NCI-H187 (cell line): ENCODE results near the gene BAIAP2L2.
"Not testable (repeated sequence)": the region's sequence is repeated elsewhere in the genome, so short reads cannot be mapped to it uniquely, and the experiment has no call there.

ENCODE experiments used
- DNase-seq, 2 experiments: peaks; one replicate each; lab custom pipeline; 2025; lab: John Stamatoyannopoulos, UW

The BAIAP2L2 gene

DNA sequence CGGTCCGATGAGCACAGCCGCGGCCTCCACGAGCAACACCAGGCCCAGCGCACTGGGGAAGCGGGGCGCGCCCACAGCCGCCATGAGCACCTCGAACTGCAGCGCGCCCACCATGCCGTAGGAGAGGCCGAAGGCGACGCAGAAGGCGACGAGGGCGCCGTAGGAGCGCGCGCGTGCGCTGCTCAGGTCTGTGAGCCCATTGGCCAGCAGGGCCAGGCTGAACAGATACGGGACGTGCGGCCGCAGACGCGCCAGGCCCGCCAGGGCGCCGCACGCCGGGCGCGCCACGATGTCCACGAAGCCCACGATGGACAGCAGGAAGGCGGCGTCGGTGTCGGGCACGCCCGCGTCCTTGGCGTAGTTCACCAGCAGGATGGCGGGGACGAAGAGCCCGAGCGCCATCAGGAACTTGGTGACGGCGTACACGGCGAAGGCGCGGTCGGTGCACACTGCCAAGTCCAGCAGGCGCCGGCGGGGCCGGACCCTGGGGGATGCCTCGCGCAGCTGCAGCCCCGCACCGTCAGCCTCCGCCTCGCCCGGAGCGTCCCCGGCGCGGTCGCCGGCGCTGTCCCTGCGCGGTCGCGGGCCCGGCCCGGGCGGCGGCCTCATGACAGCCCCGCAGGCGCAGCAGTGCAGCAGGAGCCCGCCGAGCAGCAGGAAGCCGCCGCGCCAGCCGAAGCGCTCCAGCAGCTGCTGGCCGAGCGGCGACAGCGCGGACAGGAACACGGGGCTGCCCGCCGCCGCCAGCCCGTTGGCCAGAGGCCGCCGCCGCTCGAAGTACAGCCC, 29.4 kb downstream of the BAIAP2L2 start:
- no peak for DNase-seq

DNA sequence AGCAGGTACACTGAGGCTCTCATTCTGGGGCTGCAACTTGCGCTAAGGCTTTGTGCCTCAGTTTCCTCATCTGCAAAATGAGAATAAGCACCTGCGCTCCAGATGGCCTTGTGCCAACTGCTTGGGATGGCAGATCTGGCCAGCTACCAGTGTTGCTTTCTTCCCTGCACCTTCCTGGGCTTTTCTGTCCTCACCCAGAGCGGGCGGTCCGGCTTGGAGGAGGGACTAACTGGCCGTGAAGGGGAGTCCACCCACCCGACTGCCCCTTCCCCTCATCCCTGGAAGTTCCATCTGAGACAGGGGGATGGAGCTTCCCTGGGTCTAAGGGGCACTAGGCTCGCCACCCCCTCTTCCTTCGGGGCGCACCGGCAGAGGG, 30.0 kb downstream of the BAIAP2L2 start:
- no peak for DNase-seq

DNA sequence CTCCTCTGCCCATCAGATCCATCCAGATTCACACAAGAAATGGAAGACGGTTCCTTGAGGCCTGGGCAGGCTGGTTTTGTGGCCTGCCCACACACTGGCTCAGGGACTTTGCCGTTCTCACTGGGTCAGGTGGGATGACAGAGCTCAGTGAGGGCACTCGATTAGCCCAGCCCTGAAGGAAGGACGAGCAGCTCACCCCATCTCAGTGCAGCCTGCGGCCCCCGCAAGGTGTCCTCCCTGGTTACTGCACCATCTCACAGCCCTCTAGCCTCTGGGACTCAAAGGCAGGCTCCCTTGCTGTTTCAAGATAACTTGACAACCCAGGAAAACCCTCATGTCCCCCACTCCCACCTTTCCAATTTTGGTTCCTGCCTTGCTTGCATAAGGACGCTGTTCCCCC, 30.7 kb downstream of the BAIAP2L2 start:
- no peak for DNase-seq

DNA sequence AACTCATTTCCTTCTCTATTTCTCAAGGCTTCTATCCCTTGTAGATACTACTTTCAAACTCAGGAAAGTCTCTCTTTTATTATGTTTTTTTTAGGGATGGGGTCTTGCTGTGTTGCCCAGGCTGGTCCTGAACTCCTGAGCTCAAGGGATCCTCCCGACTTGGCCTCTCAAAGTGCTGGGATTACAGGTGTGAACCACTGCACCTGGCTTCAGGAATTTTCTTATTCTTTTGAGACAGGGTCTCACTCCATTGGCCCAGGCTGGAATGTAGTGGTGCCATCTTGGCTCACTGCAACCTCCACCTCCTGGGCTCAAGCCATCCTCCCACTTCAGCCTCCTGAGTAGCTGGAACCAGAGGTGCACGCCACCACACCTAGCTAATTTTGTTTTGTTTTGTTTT, 31.3 kb downstream of the BAIAP2L2 start:
- not testable (repeated sequence) for DNase-seq

DNA sequence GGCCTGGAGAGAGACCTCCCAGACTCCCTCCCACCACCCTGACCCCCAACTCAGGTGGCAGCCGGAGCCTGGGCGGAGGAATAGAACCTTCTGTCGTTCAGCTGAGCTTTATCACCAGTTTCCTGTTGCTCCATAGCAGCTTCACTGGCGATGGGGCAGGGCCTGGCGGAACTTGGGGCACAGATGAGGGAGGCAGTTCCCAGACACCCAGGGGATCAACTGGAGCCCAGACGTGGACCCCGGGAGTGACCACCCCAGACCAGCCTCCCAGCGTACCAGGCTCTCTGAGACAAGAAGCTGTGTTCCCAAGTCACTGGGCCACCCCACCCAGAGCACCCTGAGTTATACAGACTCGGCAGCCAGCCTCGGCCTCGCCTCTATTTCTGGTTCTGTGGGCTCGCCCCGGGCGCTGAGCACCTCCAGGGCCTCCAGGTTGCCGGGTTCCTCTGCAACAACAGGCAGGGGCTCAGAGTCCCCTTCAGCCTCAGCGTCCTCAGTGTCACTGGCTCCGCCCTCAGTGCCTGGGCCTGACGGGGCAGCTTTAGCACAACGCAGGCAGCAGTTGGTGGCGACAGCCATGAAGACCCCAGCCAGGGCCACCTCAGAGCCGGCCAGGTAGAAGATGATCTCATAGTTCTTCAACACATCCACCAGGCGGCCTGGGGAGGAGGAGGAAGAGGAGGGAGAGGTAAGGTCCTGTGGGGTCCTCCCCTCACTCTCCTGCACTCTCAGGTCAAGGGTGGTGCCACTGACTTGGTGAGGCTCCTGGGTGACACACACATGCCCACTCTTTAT, 32.2 kb downstream of the BAIAP2L2 start:
- DNase-seq, result no peak

DNA sequence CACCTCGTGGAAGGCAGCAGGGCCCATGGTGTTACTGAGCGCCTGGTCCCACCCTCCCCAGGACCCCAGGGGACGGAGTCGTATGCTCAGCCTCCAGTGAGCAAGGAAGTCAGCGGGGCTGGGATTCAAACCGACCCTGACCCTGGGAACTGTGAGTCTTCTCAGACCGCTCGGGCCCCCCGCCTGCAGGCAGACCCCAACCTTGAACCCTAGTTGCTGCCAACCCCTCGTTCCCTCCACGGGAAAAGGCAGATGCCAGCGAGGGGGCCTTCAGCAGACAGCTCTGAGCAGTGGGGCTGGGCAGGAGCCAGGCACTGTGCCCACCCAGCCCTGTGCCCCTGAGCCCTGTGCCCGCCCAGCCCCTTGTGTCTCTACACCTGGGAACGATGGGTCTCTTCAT, 32.9 kb downstream of the BAIAP2L2 start:
- no peak for DNase-seq

DNA sequence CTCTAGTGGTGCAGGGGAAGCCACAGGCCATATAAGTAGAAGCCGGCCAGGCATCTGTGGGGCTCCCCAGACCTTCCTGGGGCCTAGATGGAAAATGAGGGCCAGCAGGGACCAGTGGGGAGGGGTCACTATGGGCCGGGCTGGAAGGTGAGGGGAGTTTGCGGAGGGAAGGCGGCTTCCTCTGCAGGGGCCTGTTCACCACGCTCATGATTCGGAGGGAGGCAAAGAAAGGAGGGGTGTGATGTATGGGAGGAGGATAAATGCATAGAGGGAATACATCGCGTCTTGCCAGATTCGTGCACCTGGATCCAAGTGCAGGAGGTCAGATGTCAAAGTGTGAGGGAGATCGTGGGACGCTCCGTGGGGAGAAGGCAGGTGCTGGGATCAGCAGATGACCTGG, 33.4 kb downstream of the BAIAP2L2 start:
- no peak for DNase-seq

DNA sequence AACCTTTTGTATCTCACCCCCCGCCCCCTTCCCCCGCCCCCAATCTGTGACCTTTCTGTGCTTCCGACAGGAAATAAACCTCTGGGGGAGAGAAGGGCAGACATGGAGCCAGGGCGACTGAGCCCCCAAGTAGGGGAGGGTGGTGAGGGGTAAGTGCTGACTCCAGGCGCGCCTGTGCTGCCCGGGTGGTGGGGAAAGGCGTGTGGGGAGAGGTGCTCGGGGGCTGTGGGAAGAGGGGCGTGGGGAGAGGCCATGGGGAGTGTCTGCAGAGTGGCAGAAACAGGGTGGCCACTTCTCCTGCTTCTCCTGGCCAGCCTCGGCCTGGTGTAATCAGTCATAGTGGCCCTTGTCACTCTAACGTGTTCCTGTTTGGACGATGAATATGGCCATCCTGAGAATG, 34.5 kb downstream of the BAIAP2L2 start:
- DNase-seq, result no peak

DNA sequence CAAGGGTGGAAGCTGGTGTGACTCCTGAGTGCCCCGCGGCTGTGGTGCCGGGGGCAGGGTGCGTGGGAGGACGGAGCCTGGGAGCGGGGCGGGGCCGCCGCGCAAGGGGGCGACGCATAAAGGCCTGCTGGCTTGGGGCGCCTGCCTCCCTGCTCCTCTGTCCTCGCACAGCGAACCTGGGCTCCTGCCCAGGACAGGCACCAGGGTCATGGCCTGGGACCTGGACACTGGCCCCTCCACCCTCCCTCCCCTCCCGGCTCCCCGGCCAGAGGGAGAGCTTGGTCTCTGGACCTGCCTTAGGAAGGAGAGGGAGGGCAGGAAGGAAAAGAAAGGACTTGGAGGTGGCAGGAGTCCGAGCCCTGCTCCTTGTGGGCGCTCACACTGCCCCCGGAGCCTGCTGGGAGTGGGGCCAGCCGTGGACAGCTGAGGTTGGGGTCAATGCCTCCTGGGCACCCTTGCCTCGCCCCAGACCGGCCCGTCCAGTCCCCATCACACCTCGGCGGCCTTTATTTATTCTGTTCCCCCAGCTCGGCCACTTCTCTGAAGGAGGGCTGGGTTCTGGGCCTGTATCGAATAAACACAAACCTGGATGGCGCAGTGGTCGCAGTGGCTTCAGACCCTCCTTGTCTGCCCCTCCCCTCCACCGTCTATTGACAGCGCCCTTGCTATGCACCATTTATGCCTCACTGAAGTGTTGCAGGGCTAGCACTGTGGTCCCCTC, 35.2 kb downstream of the BAIAP2L2 start:
- DNase-seq, result no peak

DNA sequence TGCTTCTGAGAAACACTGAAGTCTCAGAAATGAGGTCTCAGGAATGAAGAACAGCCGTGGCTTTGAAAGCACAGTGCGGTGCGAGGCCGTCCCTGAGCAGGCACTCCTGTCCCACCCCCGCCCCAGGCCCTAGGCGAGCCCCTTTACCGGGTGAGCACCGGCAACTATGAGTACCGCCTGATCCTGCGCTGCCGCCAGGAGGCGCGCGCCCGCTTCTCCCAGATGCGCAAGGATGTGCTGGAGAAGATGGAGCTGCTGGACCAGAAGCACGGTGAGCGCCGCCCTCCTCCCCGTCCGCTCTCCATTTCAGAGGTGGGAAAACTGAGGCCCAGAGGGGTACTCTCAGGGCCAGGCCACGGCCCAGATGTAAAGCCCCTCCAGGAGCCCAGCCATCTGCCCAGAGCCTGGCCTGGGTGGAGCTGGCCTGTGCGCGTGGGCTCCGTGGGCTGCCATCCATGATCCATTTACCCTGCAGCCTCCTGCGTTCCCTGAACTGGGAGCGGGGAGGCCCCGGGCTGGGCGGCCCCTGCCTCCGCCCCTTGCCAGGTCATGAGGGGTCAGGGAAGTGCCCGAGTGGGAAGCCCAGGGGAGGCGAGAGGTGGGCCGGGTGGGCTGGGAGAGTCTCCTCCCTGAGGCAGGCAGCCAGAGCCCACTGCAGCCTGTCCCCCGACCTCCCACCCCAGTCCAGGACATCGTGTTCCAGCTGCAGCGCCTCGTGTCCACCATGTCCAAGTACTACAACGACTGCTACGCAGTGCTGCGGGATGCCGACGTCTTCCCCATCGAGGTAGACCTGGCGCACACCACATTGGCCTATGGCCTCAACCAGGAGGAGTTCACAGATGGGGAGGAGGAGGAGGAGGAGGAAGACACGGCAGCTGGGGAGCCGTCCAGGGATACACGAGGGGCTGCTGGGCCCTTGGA, 36.0 kb downstream of the BAIAP2L2 start:
- no peak for DNase-seq

DNA sequence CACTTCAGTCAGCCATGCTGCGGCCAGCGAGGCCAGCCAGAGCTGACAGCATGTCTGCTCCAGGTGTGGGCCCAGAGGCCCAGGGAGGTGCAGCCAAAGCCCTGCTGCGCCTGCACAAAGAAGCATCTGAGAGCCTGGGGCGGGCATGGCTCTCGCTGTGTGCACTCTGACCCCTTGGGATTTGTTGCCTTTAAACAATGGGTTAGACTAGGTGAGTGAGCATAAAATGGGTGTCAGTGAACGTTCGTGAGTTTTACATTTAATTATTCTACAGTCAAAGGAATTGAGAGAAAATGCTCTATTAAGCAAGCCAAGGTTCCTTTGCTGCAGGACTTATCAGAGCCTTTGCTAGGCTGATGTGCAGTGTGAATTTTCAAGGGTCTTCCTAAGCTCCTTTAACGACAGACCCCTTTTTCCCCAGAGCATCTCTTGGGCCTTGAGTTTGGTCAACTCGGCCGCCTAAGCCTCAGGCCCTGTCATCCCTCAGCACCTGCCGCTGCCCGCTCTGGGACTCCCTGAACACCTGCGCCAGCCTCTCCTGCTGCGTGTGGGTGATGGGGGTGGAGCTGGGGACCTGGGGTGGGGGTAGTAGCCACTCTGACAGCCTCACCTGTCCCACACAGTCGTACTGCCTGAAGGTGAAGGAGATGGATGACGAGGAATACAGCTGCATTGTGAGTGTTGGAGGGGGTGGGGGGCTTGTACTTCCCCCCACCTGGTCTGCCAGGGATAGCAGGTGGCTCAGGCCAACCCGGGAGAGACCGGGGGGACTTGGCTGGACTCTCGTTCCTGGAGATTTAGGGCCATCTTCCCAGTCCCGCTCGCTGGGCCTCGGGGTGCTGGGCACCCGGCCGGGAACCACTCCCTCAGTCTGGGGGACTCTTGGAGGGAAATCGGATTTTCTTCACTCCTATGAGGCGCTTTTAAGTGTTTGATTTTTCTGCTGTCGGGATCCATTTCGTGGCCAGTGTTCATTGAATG, 37.0 kb downstream of the BAIAP2L2 start:
- no peak for DNase-seq

DNA sequence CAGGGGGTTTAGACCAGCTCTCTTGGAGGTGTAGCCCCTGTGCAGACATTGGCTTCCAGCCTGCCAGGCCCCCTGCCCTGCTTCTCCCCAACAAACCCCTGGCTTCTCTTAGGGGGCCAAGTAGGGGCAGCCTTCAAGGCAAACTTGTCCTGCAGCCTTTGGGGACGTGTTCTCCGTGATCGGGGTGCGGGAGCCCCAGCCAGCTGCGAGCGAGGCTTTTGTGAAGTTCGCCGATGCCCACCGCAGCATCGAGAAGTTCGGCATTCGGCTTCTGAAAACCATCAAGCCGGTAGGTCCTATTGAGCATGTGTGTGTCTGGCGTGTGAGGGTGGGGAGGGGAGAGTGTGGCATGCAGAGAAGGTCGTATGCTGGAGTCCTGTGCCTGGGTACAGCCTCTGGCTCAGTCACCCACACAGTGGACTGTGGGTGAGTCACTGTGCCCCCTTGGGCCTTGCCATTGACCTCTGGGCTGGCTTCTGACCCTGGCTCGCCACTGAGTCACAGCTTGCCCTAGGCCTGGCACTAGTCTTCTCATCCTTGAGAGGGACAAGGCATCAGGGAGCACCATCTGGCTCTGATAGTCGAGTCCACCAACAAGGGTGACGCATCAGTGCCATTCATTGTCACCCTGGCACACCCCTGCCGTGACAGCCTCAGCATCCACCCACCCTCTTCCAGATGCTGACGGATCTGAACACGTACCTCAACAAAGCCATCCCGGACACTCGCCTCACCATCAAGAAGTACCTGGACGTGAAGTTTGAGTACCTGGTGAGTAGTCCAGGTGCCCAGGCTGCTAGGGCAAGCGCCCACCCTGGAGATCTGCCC, 37.9 kb downstream of the BAIAP2L2 start:
- DNase-seq, result no peak

DNA sequence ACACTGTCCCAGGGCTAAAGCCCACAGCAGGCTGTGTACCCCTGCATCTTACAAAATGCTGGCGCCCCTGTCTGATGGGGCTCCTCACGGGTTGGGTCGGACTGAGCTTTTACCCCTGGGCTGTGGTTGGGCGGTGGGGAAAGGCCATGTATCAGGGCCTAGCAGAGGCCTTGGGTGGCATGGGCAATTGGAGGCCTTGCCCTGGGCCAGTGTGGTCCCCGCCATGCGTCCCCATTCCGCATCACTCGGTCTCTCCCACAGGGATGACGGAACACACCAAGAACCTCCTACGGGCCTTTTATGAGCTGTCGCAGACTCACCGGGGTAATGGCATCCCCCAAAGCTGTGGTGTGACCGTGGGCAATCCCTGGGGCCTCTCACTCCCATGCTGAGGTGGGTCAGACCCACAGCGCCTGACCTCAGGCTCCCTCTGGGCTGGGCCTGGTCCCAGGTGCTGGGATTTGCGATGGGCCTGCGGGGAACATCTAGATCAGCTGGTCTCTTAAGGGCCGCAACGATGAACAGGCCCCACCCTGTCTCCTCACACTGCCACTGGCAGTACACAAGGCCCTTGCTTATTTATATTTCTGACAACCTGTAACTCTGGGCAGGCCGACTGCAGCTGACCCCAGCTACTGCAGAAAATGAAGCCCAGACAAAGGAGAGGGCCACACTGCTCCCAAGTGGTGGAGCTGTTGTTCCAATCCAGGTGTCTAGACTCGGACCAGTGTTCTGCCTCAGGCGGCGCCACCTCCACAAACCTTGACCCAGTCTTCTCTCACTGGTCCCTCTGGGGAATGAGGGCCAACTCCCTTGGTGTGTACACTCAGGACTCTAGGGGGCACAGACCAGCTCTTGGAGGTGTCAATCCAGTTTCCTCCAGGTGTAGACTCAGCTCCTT, 38.8 kb downstream of the BAIAP2L2 start:
- DNase-seq, result no peak

DNA sequence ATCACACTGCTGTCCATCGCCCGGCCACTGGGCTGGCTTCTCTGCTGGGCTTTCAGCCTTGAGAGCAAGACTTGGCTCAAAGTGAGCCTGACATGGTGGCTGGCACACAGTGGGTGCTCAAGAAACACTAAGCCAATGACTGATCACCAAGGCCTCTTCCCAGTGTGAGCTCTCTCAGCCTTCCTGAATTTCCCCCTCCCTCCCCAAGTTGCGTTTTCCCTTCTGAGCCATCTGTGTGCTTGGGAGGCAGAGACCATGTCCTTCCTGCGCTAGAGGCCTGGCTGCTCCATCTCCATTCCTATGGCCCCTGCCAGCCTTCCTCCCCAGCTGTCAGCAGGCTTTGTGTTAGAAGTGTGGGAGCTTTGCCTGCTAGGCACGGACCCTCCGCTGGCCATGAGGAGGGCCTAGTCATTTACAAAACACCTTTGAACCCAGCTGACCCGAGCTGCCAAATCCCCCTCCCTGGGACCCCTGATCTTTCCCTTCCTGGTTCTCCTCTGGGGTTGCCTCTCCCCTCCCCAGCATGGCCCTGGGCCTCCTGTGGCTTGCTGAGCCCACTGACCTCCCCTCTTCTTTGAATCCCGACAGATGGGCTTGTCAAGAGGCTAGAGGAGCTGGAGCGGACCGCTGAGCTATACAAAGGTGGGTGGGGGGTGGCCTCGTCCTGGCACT, 40.1 kb downstream of the BAIAP2L2 start:
- no peak for DNase-seq

DNA sequence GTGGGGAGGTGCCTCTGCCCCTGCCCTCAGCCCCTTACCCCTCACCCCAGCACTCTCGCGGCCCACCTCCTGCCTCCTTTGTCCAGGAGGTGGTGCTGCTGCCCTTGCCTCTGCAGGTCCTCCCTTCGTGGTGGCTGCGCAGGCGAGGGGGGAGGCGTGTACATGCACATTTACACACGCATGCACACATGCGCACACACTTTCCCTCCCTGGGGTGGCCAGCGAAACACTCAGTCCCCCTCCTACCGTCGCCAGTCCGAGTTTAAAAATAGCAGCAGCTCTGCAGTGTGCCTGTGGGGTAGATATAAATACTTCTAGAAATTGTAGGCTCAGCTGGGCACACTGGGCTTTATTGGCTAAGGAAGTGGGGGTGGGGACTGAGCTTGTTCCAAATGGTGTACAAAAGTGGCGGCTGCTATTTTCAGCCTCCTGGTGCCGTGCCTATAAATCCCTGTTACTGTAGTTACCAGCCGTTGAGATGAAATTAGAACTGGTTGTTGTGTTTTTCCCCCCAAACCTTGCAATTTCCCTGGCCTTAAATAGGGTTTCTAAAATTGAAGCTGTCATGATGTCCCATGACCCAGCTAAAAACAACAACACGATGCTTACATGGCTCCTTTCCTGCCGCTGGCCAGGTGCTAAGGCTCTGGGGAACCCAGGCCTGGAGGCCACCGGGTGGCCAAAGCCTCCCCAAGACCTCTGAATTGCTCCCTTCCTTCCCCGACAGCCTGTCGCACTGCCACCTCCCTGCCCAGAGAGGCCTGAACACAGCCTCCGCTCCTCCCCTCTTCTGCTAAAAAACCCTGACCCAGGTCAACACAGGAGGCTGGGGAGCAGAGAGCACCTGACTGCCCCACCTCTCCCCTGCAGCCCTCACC, 40.9 kb downstream of the BAIAP2L2 start:
- no peak for DNase-seq

DNA sequence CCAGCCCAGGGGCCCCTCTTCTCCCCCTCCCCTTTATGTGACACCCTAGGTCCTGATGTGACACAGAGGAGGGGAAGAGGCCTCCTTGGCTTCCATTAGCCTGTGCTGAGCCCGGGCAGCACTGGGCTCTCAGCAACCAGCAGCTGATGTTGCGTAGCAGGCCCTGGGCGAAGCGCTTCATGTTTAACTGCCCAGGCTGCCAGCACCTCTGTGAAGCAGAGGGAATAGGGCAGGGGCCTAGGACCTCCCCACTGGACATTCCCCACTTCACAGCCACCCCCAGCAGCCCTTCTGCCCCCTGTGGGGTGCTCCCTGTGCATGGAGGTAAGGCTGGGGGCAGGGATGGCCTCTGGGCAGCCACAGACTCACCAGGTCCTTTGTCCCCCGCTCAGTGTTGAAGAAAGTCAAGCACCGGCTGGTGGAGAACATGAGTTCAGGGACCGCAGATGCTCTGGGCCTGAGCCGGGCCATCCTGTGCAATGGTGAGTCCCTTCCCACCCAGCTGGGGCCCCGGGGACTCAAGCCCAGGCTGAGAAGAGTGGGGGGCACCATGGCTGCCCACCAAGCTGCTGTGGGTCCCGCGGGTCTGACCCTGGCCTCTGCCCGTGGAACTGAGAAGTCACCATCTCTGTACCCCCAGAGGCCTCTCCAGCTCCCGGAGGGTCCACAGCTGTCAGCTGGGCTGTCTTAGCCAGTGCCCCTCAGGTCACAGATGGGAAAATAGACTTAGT, 41.7 kb downstream of the BAIAP2L2 start:
- DNase-seq, result no peak
